Fibroblast of skin of scalp (primary cell): ENCODE measurements around the gene PRORP. TPM values are rescaled to one million over a fixed set of nuclear protein-coding genes. Genes with fewer than 3 reads are reported as not detected.
"Not testable (repeated sequence)": the region's sequence is repeated elsewhere in the genome, so short reads cannot be mapped to it uniquely, and the experiment has no call there.

Experiments
- DNase-seq: peaks from one replicate; pipeline ENCODE4 v3.0.0-alpha.2; 2013
- polyA plus RNA-seq, 2 experiments: library from polyadenylated mRNA; unstranded; fragments of 120-200 nt; gene quantifications; one replicate each; pipeline ENCODE4 v1.2.1, GENCODE V29; 2013; ENCODE audit not compliant: insufficient read length in 2 of 2

PRORP gene
- polyA plus RNA-seq (2013, experiment 1 of 2; ENCODE audit: insufficient read length): 19.7 TPM
- polyA plus RNA-seq (2013, experiment 2 of 2; ENCODE audit: insufficient read length): 19.1 TPM

DNA sequence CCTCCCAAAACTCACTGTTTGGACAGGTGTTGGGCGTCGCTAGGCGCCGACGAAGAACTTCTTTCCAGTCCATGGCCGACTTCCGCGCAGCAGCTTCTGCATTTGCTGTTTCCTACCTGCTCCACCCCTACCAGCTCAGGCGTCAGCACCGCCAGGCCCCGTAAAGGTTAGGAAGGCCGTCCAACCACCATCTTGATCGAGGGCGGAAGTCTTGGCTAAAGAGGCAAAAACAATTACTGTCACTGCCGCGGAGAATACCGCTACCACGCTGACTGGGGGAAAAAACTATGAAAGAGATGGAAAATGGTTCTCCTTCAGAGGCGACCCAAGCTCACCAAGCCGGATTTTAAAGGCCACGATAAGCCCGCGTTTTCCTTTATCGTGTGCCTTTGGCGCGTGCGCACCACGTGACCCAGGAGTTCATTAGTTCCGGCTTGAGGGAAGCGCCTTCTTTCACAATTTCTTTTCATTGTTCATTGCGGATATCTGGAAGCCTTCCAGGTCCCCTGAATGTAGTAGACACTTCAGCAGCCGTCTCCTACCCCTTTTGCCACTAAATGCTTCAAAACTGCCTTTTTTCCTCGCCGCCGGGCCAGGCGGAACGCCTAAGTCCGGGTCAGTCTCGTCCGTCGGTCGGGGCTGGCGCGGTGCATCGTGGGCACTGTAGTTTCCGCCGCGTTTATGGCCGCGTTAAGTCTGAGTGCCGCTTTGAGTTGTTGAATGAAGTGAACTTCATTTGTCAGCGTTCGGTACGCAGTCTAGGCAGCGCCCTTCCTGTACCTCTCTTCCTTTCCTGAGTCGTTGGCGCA lies at the start of gene PRORP, which contains the start of gene PPP2R3C:
Gene PRORP, plus strand, starts transcription at position 666 of the 809 bp plus-strand sequence. CDS start 694 bp downstream, outside the sequence.
Gene PPP2R3C, minus strand, starts transcription at position 104 of the 809 bp plus-strand sequence. Its CDS starts 31 bp downstream, at position 73.
- DNase-seq: peak; percentile 87

GRCh38 chr14:35073486-35073885 lies 48.9 kb upstream of the PRORP start:
- DNase-seq: no peak

- DNase-seq: no peak
Observed at GRCh38 chr14:35078082-35078481, 44.3 kb upstream of the PRORP start.

GRCh38 chr14:35079742-35080141 lies 42.6 kb upstream of the PRORP start:
- DNase-seq: no peak

- DNase-seq: no peak
Observed at GRCh38 chr14:35083530-35084150, 38.7 kb upstream of the PRORP start.

DNA sequence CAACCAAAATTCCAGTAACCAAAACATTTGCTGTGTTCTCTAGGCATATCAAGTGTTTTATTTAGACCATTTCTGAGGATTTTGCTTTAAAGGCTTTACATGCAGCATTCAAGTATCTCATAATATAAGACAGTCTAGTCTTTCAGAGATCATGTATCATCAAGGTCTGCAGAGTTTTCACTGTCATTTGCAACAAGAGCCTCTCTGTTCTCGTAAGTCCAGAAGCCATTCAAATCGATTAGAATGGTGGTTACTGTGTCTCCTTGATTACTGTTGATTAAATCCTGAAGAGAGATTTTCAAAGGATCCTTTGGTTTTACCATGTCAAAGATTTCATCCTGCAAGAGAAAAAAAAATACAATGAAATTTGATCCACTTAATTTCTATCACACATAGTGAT lies 36.9 kb upstream of the PRORP start:
- no peak for DNase-seq

DNA sequence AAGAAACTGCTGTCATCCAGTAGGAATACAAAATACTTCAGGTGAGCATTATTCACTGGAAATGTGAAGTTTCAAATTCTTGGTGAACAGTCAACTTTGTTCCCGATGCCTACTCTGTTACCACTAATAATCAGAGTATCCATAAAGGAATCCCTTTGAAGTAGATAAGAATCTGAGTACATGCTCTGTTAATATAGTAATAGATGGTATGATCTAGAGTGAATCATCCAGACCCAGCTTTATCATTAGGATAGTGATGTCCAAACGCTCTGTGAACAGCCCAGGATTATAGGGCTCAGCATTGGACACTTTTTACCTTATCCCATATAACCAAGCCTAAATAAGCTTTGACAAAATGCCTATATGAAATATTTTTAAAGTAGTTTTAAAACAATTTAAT lies 33.8 kb upstream of the PRORP start:
- no peak for DNase-seq

GRCh38 chr14:35094645-35095044 lies 27.7 kb upstream of the PRORP start:
- not testable (repeated sequence) for DNase-seq

GRCh38 chr14:35107866-35108265 lies 14.5 kb upstream of the PRORP start:
- DNase-seq: no peak

DNA sequence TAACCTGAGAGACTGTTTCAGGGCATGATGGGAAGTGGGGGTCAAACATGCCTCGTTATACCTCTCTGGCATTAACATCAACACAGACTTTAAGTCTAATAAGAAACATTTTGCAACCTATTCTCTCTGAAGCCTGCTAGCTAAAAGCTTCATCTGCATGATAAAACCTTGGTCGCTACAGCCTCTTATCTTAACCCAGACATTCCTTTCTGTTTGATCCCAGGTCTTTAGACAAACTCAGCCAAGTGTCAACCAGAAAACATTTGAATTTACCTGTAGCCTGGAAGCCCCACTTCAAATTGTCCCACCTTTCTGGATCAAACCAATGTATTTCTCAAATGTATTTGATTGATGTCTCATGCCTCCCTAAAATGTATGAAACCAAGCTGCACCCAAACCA lies 9.7 kb upstream of the PRORP start:
- DNase-seq: no peak

- DNase-seq: no peak
Observed at GRCh38 chr14:35113308-35113950, 8.9 kb upstream of the PRORP start.

DNA sequence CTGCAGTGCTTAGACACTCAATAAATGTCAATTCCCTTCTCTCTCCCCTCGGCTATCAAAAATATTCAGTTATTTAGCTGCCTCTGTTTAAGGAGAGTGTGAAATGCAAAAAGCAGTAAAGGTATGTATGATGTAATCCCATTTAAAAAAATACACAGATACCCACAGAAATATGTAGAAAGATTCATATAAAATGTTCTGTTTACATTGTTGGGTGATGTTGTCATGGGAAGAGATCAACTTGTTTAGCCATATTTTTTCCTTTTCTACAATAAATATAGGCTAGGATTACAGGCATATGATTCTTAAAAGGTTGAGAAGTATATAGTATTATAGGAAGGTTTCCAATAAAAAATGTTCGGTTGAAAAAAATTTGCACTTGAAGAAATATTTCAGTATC lies 8.3 kb upstream of the PRORP start:
- peak; percentile 52 for DNase-seq

GRCh38 chr14:35116242-35116641 lies 6.1 kb upstream of the PRORP start:
- no peak for DNase-seq

DNA sequence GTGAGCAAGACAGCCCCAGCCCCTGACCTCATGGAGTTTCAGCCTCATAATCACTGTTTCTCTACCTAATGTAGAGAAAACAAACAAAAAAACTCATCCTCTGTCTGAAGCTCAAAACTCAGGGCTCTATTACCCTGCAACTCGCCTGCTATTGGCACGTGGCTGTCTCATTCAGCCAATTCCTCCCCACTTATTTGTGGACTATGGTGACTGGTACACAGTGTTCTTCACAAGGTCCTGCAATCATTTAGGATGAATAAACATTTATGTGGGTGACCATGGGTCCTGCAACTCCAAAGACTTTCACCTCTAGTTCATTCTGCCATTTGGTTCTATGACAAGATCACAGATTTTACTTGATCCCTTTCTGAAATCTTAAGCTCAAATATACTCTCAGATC lies 5.2 kb upstream of the PRORP start:
- no peak for DNase-seq

GRCh38 chr14:35121026-35121886 lies 1.1 kb upstream of the PRORP start:
- peak; percentile 5 for DNase-seq

DNA sequence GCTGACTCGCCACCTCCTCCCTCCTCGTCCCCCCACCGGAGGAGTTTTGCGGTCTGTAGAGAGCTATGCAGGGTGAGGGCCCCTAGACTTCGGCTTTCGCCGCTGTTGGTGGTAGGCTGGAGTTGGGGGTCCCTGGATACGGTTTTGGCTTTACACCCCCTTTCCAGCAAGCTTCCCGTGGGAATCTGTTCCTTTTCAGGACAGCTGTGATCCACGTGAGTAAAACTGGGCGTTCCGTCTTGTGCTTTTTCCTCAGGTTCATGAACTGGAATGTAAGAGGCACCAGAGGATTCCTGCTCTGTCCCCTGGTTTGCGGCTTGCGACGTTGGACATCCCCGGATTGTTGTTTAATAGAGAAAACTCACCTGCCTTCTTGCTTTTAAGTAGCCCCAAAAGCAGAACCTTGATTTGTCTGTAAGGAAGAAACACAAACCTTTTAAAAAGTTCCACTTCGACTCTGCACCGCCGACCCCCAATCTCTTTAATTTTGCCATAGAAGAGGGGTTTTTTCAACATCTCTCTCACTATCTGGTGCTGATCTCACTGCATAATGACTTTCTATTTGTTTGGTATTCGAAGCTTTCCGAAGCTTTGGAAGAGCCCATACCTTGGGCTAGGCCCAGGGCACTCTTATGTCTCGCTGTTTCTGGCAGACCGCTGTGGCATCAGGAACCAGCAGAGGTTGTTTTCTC lies 490 bp downstream of the PRORP start:
- peak; percentile 13 for DNase-seq

DNA sequence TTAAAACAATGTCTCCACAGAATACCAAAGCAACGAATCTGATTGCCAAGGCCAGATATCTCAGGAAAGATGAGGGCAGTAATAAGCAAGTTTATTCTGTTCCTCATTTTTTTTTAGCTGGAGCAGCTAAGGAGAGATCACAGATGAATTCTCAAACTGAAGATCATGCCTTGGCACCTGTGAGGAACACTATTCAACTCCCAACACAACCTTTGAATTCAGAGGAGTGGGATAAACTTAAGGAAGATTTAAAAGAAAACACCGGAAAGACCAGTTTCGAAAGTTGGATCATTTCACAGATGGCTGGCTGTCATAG lies 994 bp downstream of the PRORP start:
- DNase-seq: no peak

DNA sequence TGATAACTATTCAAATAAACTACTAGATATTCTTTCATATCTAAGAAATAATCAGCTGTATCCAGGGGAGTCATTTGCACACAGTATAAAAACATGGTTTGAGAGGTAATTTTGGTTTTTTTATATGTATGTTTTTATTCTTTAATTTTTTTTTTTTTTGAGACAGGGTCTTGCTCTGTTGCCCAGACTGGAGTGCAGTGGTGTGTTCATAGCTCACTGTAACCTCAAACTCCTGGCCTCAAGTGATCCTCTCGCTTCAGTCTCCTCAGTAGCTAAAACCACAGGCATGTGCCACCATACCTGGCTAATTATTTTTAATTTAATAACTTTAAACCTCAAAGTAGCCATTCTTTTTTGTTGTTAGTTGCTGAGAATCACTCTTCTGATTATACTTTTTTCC lies 1.8 kb downstream of the PRORP start:
- DNase-seq: no peak

- DNase-seq: no peak
Observed at GRCh38 chr14:35133542-35134328, 11.4 kb downstream of the PRORP start.

- DNase-seq: no peak
Observed at GRCh38 chr14:35134329-35135123, 12.2 kb downstream of the PRORP start.
